GM12864 (cell line): Measurements from ENCODE around the gene LASP1.

Experiments
- DNase-seq: peaks from one replicate; pipeline ENCODE4 v3.0.0-alpha.2; 2011; ENCODE audit warnings: low read depth
- H3K4me3 ChIP-seq: 2 replicates; pipeline ENCODE4 v1.5.1; 2011; ENCODE audit warnings: mild to moderate bottlenecking, low read depth, low read length, control low read depth
- CTCF ChIP-seq: IDR thresholded peaks from 2 replicates; pipeline ENCODE4 v1.5.1; 2011; ENCODE audit warnings: low read depth, mild to moderate bottlenecking, moderate library complexity, low read length, control low read depth, inconsistent platforms; ENCODE audit errors: missing control alignments

The LASP1 gene

GRCh38 chr17:38970128-38970527 is 100.3 kb downstream of the LASP1 start:
- no peak overlapping the region for H3K4me3 ChIP-seq
- DNase-seq = no peak
- TF ChIP-seq CTCF = no peak

GRCh38 chr17:38970804-38971203 is 100.9 kb downstream of the LASP1 start:
- no peak for DNase-seq
- no peak overlapping the region for H3K4me3 ChIP-seq
- TF ChIP-seq CTCF = no peak
